Tibial nerve (tissue), 4 donors: ENCODE data around the gene CUX1. TPM values are rescaled to one million over a fixed set of nuclear protein-coding genes. Genes with fewer than 3 reads are reported as not detected.

Experiments used
- DNase-seq, 2 donors: peaks; one replicate each; pipeline ENCODE4 v3.0.0-alpha.2; 2019; ENCODE audit warnings: low spot score in 2 of 2
- H3K27ac ChIP-seq, 4 donors: fragments of 200-600 bp; sonication (generic) in 3 of 4; one replicate each; pipeline ENCODE4 v1.5.1; 2017 to 2019; ENCODE audit warnings: mild to moderate bottlenecking in 1 of 4
- H3K27me3 ChIP-seq, 2 donors: fragments of 200-600 bp; sonication (generic) in 1 of 2; one replicate each; pipeline versions ENCODE4 v1.5.1 to v1.6.0; 2017 to 2019
- H3K36me3 ChIP-seq, 3 donors: fragments of 200-600 bp; sonication (generic); one replicate each; pipeline ENCODE4 v1.5.1; 2018 to 2019
- H3K4me1 ChIP-seq, 4 donors: fragments of 200-600 bp; sonication (generic) in 3 of 4; one replicate each; pipeline ENCODE4 v1.5.1; 2017 to 2019
- H3K4me3 ChIP-seq, 4 donors: fragments of 200-600 bp; sonication (generic) in 3 of 4; one replicate each; pipeline ENCODE4 v1.5.1; 2017 to 2019; ENCODE audit warnings: mild to moderate bottlenecking in 1 of 4, moderate library complexity in 1 of 4
- H3K9me3 ChIP-seq, 4 donors: fragments of 200-600 bp; sonication (generic) in 3 of 4; one replicate each; pipeline ENCODE4 v1.5.1; 2017 to 2019
- EP300 ChIP-seq, 2 donors: sonication (generic); formaldehyde crosslinking; IDR thresholded peaks; one replicate each; pipeline ENCODE4 v1.6.1; 2017; ENCODE audit warnings: antibody characterized with exemption in 2 of 2, mild to moderate bottlenecking in 1 of 2
- POLR2A ChIP-seq, 2 donors: fragments of 450-650 bp; IDR thresholded peaks; one replicate each; pipeline ENCODE4 v1.6.1; 2017; ENCODE audit warnings: antibody characterized with exemption in 2 of 2, mild to moderate bottlenecking in 2 of 2, moderate library complexity in 2 of 2
- WGBS, 2 donors: methylation state at CpG; one replicate each; pipeline ENCODE4 v1.1.5; 2018; 5-methylcytosine and 5-hydroxymethylcytosine counted together
- total RNA-seq, 4 donors: library from RNA; depleted of rRNA; stranded (reverse); fragments of >200 nt; gene quantifications; one replicate each; pipeline ENCODE4 v1.1.0, GENCODE V29; 2016
- TF ChIP-seq, protein P1 (sequence below), 5 experiments: fragments of 200-600 bp in 3 of 5; fragments of 450-650 bp in 2 of 5; sonication (generic) in 3 of 5; IDR thresholded peaks; one replicate each; pipeline ENCODE4 v1.5.1; 2016 to 2019; ENCODE audit warnings: antibody characterized with exemption in 5 of 5, mild to moderate bottlenecking in 3 of 5, moderate library complexity in 2 of 5

Gene CUX1
- total RNA-seq, 4 donors from 2014 or later: 74.5 to 104 (median 84.3) TPM

- Histone ChIP-seq H3K4me1 (no peaks in the 10 kb centered on the region), H3K27ac (no peak overlapping the region), H3K36me3 (peaks cover 0 to 84% (median 7%) of the 10 kb centered on the region in 3 donors), H3K4me3 (no peak overlapping the region), H3K9me3 (no peaks in the 10 kb centered on the region), H3K27me3 (no peaks in the 10 kb centered on the region)
- no peak for TF ChIP-seq EP300 (IDR thresholded peaks at IDR 0.05)
- TF ChIP-seq, protein P1, sequence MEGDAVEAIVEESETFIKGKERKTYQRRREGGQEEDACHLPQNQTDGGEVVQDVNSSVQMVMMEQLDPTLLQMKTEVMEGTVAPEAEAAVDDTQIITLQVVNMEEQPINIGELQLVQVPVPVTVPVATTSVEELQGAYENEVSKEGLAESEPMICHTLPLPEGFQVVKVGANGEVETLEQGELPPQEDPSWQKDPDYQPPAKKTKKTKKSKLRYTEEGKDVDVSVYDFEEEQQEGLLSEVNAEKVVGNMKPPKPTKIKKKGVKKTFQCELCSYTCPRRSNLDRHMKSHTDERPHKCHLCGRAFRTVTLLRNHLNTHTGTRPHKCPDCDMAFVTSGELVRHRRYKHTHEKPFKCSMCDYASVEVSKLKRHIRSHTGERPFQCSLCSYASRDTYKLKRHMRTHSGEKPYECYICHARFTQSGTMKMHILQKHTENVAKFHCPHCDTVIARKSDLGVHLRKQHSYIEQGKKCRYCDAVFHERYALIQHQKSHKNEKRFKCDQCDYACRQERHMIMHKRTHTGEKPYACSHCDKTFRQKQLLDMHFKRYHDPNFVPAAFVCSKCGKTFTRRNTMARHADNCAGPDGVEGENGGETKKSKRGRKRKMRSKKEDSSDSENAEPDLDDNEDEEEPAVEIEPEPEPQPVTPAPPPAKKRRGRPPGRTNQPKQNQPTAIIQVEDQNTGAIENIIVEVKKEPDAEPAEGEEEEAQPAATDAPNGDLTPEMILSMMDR (IDR thresholded peaks at IDR 0.05): no peak
- TF ChIP-seq POLR2A (IDR thresholded peaks at IDR 0.05): no peak
- 95 to 98% methylated on average over 4 of the region's 4 CpGs for WGBS, 2 donors
- no peak for DNase-seq
These were observed 413.2 kb downstream of the CUX1 start for GRCh38 chr7:102230593-102230992.

- no peak for DNase-seq
- WGBS, 2 donors: 81 to 87% methylated on average over 12 of the region's 12 CpGs
- Histone ChIP-seq H3K27ac (peak overlapping the region in 1 of 4 donors; percentile 30), H3K27me3 (no peaks in the 10 kb centered on the region), H3K4me1 (peaks cover 0 to 6% (median 0%) of the 10 kb centered on the region in 4 donors), H3K4me3 (no peak overlapping the region), H3K36me3 (peaks cover 0 to 84% (median 7%) of the 10 kb centered on the region in 3 donors), H3K9me3 (no peaks in the 10 kb centered on the region)
- TF ChIP-seq POLR2A (IDR thresholded peaks at IDR 0.05) (no peak), EP300 (IDR thresholded peaks at IDR 0.05) (no peak)
- TF ChIP-seq, protein P1 (IDR thresholded peaks at IDR 0.05): no peak
These were observed 415.3 kb downstream of the CUX1 start for GRCh38 chr7:102232611-102233286.

DNA sequence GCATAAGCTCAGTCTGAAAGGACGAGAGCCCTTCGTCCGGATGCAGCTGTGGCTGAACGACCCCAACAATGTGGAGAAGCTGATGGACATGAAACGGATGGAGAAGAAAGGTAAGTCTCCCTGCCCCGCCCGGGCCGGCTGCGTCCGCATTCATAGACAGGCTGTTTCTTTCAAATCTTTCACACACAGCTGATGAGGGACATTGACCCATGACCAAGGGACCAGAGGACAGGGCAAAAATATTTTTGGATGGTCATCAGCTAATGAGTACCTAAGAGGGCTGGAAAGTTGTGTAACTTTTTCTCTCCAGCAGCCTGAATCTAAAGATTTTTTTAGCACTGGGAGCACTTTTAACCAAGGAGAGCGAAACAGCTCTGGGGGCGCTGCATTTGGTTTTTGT lies 416.7 kb downstream of the CUX1 start:
- DNase-seq: no peak
- H3K4me3 ChIP-seq: no peak overlapping the region
- H3K36me3 ChIP-seq: peaks cover 0 to 80% (median 7%) of the 10 kb centered on the region in 3 donors
- H3K4me1 ChIP-seq: peaks cover 0 to 6% (median 0%) of the 10 kb centered on the region in 4 donors
- 88 to 89% methylated on average over 12 of the region's 12 CpGs for WGBS, 2 donors
- no peaks in the 10 kb centered on the region for H3K9me3 ChIP-seq
- no peak overlapping the region for H3K27ac ChIP-seq
- no peaks in the 10 kb centered on the region for H3K27me3 ChIP-seq
- TF ChIP-seq, protein P1 (IDR thresholded peaks at IDR 0.05): no peak
- TF ChIP-seq POLR2A (IDR thresholded peaks at IDR 0.05) (no peak), EP300 (IDR thresholded peaks at IDR 0.05) (no peak)

- H3K27me3 ChIP-seq: no peaks in the 10 kb centered on the region
- peaks cover 0 to 80% (median 11%) of the 10 kb centered on the region in 3 donors for H3K36me3 ChIP-seq
- H3K27ac ChIP-seq: peak overlapping the region in 1 of 4 donors; percentile 43
- no peak overlapping the region for H3K4me3 ChIP-seq
- 89 to 92% methylated on average over 15 to 19 of the region's 19 CpGs for WGBS, 2 donors
- H3K9me3 ChIP-seq: no peaks in the 10 kb centered on the region
- no peak for TF ChIP-seq EP300 (IDR thresholded peaks at IDR 0.05)
- TF ChIP-seq POLR2A (IDR thresholded peaks at IDR 0.05): no peak
- TF ChIP-seq, protein P1 (IDR thresholded peaks at IDR 0.05): no peak
- DNase-seq: no peak
- H3K4me1 ChIP-seq: peaks cover 0 to 6% (median 0%) of the 10 kb centered on the region in 4 donors
These were observed 417.6 kb downstream of the CUX1 start for GRCh38 chr7:102234801-102235550.

- Histone ChIP-seq H3K9me3 (no peaks in the 10 kb centered on the region), H3K27ac (peak overlapping the region in 3 of 4 donors; percentile 5 to 77 (median 52)), H3K4me1 (peaks cover 0 to 6% (median 0%) of the 10 kb centered on the region in 4 donors), H3K36me3 (peaks cover 0 to 80% (median 10%) of the 10 kb centered on the region in 3 donors), H3K4me3 (no peak overlapping the region), H3K27me3 (no peaks in the 10 kb centered on the region)
- WGBS, 2 donors: 87 to 90% methylated on average over 7 of the region's 7 CpGs
- DNase-seq: no peak
- TF ChIP-seq POLR2A (IDR thresholded peaks at IDR 0.05): no peak
- no peak for TF ChIP-seq EP300 (IDR thresholded peaks at IDR 0.05)
- TF ChIP-seq, protein P1 (IDR thresholded peaks at IDR 0.05): no peak
These were observed 418.7 kb downstream of the CUX1 start for GRCh38 chr7:102236102-102236501.
